H1 (cell line): ENCODE measurements around the gene SPRN. TPM values are rescaled to one million over a fixed set of nuclear protein-coding genes. Genes with fewer than 3 reads are reported as not detected.

Experiments
- ATF3 ChIP-seq: IDR thresholded peaks from 2 replicates; pipeline ENCODE4 v1.6.1; 2011; ENCODE audit warnings: low read depth, mild to moderate bottlenecking, low read length; ENCODE audit not compliant: insufficient read depth
- CBX5 ChIP-seq: fragments of 300-800, 300-1000 bp; sonication (generic); IDR thresholded peaks from 2 replicates; pipeline ENCODE4 v1.7.1; 2016; ENCODE audit warnings: antibody characterized with exemption, low read length, low read depth
- CHD7 ChIP-seq: fragments of 300-600 bp; sonication (generic); IDR thresholded peaks from 2 replicates; pipeline ENCODE4 v1.7.1; 2012; ENCODE audit warnings: low read length, moderate library complexity, mild to moderate bottlenecking, inconsistent platforms; ENCODE audit not compliant: insufficient replicate concordance
- RNF2 ChIP-seq: fragments of 200-900, 300-1000 bp; sonication (generic); IDR thresholded peaks from 2 replicates; pipeline ENCODE4 v1.7.1; 2016; ENCODE audit warnings: borderline replicate concordance, low read depth, mild to moderate bottlenecking, antibody characterized with exemption, low read length; ENCODE audit not compliant: poor library complexity, severe bottlenecking; ENCODE audit errors: missing control alignments
- TAF7 ChIP-seq: optimal IDR thresholded peaks from 2 replicates; pipeline ENCODE3; 2011; ENCODE audit warnings: low read depth, mild to moderate bottlenecking, inconsistent platforms, low read length, moderate library complexity, borderline replicate concordance
- polyA plus RNA-seq, 7 experiments: library from polyadenylated mRNA; depleted of rRNA in 3 of 7; stranded (reverse) in 5 of 7; unstranded in 2 of 7; fragments of >200 nt in 5 of 7; fragments of 200-250 nt in 2 of 7; gene quantifications; 1 replicate in 5 of 7; 2 replicates in 1 of 7; 4 replicates in 1 of 7; pipeline versions ENCODE4 v1.2.1 to v1.2.3, GENCODE V29; 2011 to 2013; ENCODE audit warnings: missing spikeins in 2 of 7, mixed read lengths in 2 of 7
- total RNA-seq: library from RNA; stranded (reverse); fragmentation: NEBNext Ultra II Directional; extraction: Animal tissue kit (Norgen Biotek cat#: 25700); gene quantifications from 2 replicates; pipeline ENCODE4 v1.2.1, GENCODE V29; 2021

The SPRN gene
- total and polyA plus RNA-seq, 2 of the 8 experiments (the other 6 are each of a cell fraction or from before 2014, with no cell fraction given): 0.23 to 0.24 TPM

GRCh38 chr10:133442967-133443924 lies 18.8 kb upstream of the SPRN start (continued):
- TF ChIP-seq CHD7 (no peak), RNF2 (no peak), TAF7 (no peak), ATF3 (no peak), CBX5 (no peak)
- TF ChIP-seq, all 59 proteins: peak for 0
